CD4-positive, alpha-beta T cell treated with Interleukin-4 for 4 hours (primary cell): ENCODE results near the gene TPPP.
A peak's percentile ranks its signal among the peaks of the same experiment; 100 is the strongest.
"Not testable (repeated sequence)": the region's sequence is repeated elsewhere in the genome, so short reads cannot be mapped to it uniquely, and the experiment has no call there.

Experiments
- DNase-seq: peaks from one replicate; pipeline ENCODE4 v3.0.0-alpha.2; 2020

The TPPP gene

DNA sequence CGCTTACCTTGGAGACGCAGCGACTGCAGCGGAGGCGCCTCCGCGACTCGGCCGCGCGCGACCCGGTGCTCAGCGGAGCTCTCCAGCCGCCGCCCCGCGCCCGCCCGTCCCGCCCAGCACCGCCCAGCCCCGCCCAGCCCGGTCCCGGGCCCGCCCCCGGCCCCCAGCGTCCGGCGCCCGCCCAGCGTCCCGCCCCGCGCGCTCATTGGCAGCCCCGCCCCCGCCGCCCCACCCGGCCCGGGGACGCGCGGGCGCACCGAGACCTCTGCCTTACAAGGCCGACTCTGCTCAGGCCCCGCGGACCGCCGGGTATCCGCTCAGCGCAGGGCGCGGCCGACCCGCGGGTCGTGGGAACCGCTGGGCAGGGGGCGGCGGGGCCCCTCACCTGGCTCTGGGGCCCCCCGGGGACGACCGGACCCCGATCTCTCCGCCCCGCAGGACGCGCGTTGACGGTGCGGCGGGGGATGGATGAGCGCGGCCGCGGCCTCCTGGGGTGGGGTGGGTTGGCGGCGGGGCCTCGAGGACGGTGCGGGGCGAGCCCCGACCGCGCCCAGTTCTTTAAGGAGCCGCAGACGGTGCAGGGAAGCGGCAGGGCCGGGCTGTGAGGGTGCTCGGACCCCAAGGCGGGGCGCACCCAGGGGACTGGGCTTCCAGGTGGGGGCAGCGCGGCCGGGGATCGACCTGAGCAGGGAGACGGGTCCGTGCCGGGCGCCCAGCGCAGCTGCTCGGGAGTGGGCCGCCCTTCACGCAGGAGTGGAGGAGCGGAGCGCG lies at the start of gene TPPP:
TSS of gene TPPP (minus strand) at position 82 of the 771 bp plus-strand sequence. CDS start 15,292 bp downstream, outside the sequence.
- peak; percentile 76 for DNase-seq

DNA sequence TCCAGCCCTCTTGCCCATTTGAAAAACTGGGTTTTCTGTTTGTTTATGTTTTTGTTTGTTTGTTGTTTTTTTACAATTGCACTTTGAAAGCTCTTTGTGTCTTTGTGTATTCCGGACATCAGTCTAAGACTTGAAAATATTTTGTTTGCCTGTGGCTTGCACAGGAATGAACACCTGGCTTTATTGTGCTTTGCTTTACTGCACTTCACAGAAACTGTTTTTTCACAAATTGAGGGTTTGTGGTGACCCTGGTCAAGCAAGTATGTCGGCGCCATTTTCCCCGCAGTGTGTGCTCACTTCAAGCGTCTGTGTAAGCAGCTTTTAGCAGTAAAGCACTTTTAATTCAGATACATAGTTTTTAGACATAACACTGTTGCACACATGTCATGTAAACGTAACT lies 49.1 kb upstream of the TPPP start:
- DNase-seq, result not testable (repeated sequence)

DNA sequence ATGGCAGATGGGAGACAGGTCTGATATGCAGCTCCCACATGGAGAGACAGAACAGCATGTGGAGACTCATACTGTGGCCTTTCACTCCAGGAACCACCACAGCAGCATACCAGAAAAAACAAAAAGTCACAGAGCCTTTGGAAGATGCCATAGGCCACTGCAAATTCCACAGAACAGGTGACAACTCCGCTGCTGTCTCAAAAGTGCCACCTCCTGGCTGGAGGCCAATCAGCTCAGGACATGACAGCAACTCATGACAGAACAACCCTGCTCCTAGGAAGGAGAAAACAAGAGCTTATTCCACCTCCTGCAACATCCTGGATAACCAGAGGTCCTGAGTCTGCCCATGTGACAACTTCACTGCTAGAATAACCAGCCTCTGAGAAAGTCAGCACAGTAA lies 41.0 kb upstream of the TPPP start:
- DNase-seq, result not testable (repeated sequence)

DNA sequence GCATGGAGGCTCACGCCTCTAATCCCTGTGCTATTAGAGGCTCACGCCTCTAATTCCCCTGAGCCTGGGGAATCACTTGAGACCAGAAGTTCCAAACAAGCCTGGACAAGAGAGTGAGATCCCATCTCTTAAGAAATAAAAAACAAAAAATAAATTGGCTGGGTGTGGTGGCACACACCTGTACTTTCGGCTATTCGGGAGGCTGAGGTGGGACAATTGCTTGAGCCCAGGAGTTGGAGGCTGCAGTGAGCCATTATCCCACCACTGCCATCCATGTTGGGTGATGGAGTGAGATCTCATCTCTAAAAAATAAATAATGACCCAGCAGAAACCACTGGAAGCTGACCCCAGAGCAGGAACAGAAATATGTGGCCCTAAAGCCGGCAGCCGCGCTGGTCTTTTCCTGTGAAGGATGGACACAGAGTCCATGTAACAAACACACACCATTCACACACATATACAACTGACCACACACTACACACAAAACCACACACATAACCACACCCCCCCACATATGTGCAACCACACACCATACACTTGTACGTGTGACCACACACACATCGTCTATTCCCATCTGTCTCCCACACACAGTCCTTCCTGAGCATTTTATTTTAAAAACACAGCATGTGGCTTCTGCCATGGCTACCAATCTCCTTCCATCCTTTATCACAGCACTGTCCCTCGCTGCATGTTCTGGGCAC lies 39.8 kb upstream of the TPPP start:
- not testable (repeated sequence) for DNase-seq

DNA sequence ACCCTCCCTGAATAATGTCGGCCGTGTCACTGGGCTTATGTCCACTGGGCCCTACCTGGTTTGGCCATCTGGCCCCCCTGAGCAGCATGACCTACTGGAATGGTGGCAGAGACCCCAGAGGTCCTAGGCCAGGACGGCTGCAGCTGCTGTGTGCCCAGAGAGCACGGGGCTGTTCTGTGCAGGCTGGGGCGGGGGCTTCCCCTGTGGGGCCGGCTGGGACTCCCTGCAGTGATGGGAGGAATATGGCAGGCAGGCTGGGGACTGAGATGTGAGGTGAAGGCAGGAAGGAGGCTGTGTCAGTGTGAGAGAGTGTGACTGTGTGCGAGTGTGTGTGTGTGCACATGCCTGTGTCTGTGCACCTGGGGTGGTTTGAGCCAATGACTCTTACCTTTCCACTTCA lies 36.1 kb upstream of the TPPP start:
- DNase-seq, result not testable (repeated sequence)

GRCh38 chr5:727087-727486 lies 33.9 kb upstream of the TPPP start:
- not testable (repeated sequence) for DNase-seq

DNA sequence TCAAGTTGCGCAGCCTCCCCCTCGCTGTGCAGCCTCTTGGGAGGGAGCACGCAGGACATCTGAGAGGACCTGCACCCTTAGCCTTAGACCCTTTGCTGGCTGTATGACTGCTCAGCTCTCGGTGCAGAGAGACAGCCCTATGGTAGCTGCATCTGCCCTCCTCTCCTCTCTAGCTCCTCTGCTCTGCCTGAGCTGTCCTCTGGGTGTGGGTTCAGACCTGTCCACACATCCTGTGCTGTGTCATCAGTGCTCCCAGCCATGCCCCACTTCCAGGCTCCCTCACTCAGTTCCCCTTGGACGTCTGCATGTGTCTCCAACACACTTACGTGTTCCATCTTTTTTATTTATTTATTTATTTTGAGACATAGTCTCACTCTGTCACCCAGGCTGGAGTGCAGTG lies 30.7 kb upstream of the TPPP start:
- DNase-seq, result not testable (repeated sequence)

DNA sequence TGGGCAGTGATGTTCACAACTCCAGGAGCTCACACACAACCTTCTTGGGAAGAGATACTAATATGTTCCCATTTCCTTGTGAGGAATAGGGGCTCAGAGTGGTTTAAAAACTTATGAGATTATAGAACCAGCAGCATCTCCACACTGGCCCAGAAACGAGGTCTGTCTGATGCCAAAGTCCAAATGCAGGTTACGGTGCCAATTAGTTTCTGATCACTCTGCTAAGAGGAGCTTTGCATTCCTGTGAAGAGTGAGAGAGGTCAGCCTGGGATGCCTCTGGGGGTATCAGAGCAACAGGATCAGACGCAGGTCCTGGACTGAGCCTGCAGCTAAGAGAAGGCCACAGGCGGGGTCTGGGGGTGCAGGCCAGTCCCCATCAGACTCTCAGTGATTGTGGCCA lies 30.2 kb upstream of the TPPP start:
- not testable (repeated sequence) for DNase-seq

DNA sequence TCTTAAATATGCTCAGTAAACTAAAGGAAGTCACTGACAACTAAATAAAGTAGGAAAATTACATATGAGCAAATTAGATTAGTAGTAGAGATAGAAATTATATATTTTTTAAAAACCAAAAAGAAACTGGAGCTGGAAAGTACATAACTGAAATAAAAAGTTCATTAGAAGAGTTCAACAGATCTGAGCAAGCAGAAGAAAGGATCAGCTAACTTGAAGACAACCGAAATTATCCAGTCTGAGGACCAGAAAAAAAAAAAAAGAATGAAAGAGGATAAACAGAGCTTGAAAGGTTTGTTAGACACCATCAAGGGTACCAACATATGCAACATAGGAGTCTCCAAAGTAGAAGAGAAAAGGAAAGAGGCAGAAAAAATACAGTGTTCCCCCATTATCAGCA lies 26.2 kb upstream of the TPPP start:
- not testable (repeated sequence) for DNase-seq

GRCh38 chr5:717143-717542 lies 24.0 kb upstream of the TPPP start:
- DNase-seq, result no peak

DNA sequence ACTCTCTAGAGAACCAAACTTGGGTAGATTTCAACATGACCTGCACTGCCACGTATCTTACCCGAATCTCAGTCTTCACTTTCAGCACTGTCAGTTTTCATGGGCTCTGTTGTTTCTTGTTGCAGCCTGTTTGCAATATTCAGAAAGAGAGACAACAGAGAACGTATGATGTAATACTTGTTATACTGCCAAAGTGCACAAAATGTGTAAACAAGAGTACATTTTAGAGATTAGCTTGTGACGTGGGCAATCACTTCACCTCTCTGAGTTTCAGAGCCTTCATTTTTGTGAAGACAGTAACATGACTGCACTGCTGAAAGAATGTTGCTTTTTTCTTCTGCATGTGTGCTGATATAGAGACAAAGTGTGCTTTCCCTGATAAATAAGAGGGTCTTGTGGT lies 23.6 kb upstream of the TPPP start:
- not testable (repeated sequence) for DNase-seq

DNA sequence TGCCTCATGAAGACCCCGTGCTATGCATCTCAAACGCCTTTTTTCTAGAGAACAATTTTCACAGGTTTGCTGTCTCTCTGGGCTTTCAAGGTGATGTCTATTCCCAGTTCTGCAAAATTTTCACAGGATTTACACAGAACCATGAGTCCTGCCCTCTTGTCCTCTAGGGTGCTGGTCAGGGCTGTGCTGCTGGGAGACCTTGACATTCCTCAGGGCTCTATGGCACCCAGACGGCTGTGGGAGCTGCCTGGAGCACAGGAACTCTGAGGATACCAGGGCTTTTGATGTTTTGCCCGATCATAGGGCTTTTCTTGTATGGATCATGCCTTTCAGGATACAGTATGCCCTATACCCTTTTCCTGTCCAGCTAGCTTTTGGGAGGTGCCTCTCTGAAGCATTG lies 22.5 kb upstream of the TPPP start:
- not testable (repeated sequence) for DNase-seq

- not testable (repeated sequence) for DNase-seq
These were observed 21.3 kb upstream of the TPPP start for GRCh38 chr5:714215-715118.

GRCh38 chr5:713686-714085 lies 20.5 kb upstream of the TPPP start:
- not testable (repeated sequence) for DNase-seq

DNA sequence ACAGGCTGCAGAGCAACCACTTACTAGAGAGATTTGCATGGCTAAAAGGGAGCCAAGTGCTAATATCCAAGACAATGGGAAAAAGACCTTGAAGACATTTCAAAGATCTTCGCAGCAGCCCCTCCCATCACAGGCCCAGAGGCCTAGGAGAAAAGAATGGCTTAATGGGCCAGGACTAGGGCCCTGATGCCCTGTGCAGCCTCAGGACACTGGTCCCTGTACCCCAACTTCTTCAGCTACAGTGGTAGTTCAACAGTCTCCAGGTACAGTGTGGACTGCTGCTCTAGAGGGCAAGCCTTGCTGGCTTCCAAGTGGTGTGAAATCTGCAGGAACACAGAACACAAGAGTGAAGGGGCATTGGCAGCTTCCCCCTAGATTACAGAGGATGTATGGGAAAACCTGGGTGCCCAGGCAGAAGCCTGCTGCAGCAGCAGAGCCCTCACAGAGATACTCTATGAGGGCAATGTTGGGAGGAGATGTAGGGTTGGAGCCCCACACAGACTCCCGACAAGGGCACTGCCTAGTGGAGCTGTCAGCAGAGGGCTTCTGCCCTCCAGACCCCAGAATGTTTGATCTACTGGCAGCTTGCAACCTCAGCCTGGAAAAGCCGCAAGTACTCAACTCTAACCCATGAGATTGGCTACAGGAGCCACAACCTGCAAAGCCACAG lies 15.8 kb upstream of the TPPP start:
- DNase-seq, result not testable (repeated sequence)

GRCh38 chr5:708374-708773 lies 15.2 kb upstream of the TPPP start:
- DNase-seq, result not testable (repeated sequence)

- not testable (repeated sequence) for DNase-seq
These were observed 13.0 kb upstream of the TPPP start for GRCh38 chr5:706127-706526.

- not testable (repeated sequence) for DNase-seq
These were observed 3.9 kb upstream of the TPPP start for GRCh38 chr5:696753-697702.

GRCh38 chr5:696191-696590 lies 3.0 kb upstream of the TPPP start:
- not testable (repeated sequence) for DNase-seq

DNA sequence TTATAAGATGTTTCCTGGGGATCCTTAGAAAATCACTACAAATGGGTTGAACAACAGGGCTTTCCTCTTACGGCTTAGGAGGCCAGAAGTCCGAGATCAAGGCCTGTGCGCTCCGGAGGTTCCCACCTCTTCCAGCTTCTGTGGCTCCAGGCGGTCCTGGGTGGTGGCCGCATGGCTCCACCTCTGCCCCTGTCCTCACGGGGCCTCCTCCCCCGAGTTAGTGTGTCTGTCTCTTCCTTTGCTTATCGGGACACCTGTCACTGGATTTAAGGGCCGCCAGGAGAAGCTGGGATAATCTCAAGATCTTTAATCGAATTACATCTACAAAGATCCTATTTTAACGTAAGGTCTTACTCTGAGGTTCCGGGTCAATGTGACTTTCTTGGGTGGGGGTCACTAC lies 2.3 kb upstream of the TPPP start:
- not testable (repeated sequence) for DNase-seq

DNA sequence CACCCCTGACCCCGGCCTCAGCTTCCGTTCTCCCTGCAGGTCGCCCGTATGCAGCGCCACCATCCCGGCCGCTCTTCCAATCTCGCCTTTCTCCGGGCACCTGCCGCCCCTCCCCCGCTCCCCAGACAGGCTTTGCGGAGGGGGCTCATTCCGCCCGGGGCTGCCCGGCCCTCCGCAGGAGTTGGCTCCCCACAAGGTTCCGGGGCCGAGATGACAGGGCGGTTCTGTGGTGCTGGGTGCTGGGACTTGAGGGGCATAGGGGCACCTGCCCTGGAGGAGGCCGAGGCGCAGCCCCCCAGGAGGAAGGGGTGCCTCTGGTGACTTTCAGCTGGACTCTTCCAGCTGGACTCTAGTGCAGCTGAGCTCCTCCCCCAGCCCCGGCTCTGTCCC lies 885 bp upstream of the TPPP start:
- DNase-seq, result not testable (repeated sequence)
